Measurements from ENCODE around the gene LRCH1.
A peak's percentile ranks its signal among the peaks of the same experiment; 100 is the strongest.

The LRCH1 gene

DNA sequence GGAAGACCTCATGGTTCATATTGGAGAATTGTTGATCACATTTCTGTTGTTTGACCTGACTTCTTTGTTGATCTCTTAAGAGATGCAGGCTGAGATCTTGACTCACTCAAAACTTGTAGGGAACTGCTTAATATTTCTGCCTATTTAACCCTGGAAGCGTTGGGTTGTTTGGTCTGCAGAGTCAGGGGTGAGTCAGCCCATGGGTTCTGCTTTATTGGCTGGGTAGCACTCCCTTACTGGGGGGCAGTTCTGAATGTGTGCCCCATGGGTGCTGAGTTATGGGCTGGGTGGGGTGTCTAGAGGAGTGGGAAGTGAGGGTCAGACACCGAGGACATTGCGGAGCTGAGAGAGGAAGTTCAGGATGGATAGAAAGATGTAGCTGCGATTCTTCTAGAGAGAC, 87.9 kb downstream of the LRCH1 start:
- peak; percentile 48 for DNase-seq (ENCODE audit: low read depth)
- TF ChIP-seq CTCF (conservative IDR thresholded peaks at IDR 0.05; ENCODE audit: low read depth, low read length): no peak
- H3K4me3 ChIP-seq (ENCODE audit: low read depth, low read length): no peak overlapping the region

- DNase-seq (ENCODE audit: low read depth): peak; percentile 42
- peak overlapping the region; percentile 46 for H3K4me3 ChIP-seq (ENCODE audit: low read depth, low read length)
- TF ChIP-seq CTCF (conservative IDR thresholded peaks at IDR 0.05; ENCODE audit: low read depth, low read length): no peak
Measured at GRCh38 chr13:46641274-46642081, 88.5 kb downstream of the LRCH1 start.

DNA sequence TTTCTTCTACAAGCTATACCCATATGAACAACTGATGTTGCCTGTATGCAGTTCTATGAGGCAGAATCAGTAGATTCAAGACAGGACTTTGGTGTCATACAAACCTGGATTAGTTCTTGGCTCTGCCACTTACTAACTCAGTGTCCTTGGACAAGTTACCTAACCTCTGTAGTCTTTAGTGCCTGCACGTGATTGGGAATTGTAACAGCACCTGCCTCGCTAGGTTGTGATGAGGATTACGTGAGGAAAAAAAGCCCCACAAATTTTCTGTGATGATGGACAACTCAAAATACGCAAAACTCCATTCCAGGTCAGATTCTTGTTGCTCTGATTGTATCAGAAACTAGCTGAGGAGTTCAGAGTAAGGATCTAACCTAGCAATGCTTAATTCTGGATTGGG, 89.3 kb downstream of the LRCH1 start:
- no peak for DNase-seq (ENCODE audit: low read depth)
- no peak for TF ChIP-seq CTCF (conservative IDR thresholded peaks at IDR 0.05; ENCODE audit: low read depth, low read length)
- H3K4me3 ChIP-seq (ENCODE audit: low read depth, low read length): no peak overlapping the region

DNA sequence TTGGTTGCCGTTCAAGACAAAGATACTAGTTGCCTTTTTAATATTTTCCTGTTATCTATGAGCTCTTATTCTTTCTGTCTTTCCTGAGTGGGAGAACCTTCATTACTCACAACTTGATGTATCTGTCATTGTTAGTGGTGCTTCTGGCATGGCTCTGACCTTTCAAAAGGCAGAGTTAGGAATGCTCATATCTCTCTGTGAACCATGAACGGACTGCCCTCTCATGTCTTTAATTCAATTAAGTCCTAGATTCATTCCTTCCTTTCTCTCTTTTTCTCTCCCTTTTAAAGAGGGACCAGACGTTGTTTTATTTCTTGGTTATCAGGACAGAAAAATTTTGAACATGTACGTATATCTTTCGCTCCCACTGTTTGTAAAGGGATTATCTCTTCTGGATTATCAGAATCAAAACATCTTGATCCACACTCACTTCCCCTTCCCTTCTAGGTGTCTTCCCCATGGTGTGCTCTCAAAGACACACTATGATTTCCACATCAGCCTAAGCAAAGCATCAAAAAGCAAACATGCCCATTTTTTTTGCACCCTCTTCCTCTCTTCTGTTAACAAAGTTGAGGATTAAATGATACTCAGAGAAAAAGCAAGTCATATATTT, 90.3 kb downstream of the LRCH1 start:
- no peak for TF ChIP-seq CTCF (conservative IDR thresholded peaks at IDR 0.05; ENCODE audit: low read depth, low read length)
- no peak overlapping the region for H3K4me3 ChIP-seq (ENCODE audit: low read depth, low read length)
- no peak for DNase-seq (ENCODE audit: low read depth)

DNA sequence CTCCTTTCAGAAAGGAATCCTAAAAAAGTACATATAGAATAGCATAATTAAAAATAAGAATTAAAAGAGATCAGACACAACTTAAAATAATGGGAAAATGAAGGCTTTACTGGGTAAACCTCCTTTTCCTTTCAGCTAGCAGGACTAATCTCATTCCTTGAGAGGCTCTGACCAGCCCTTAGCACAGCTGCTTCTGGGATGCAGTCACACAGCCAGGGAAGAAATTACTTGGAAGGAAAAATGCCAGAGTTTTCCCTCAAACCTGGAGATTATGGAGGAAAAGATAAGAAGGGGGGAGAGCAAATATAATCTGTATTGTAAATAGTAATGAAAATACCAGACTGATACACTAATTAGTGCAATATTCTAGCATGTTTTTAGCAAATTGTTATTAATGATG, 91.8 kb downstream of the LRCH1 start:
- TF ChIP-seq CTCF (conservative IDR thresholded peaks at IDR 0.05; ENCODE audit: low read depth, low read length): no peak
- no peak overlapping the region for H3K4me3 ChIP-seq (ENCODE audit: low read depth, low read length)
- DNase-seq (ENCODE audit: low read depth): no peak

GRCh38 chr13:46647512-46648065, 94.6 kb downstream of the LRCH1 start:
- TF ChIP-seq CTCF (conservative IDR thresholded peaks at IDR 0.05; ENCODE audit: low read depth, low read length): no peak
- no peak for DNase-seq (ENCODE audit: low read depth)
- H3K4me3 ChIP-seq (ENCODE audit: low read depth, low read length): no peak overlapping the region

Measured in choroid plexus epithelial cell (primary cell).